HG03108 (cell line): ENCODE measurements around the gene OR1A1.
"Not testable (repeated sequence)": the region's sequence is repeated elsewhere in the genome, so short reads cannot be mapped to it uniquely, and the experiment has no call there.

Experiments used
- ATAC-seq: cut with Tn5 transposase; IDR thresholded peaks from one replicate; pipeline ENCODE4 v1.9.1; 2021; ENCODE audit warnings: moderate library complexity; ENCODE audit not compliant: unreplicated experiment

The OR1A1 gene

GRCh38 chr17:3207367-3207766 is at the start of gene OR1A1:
Gene OR1A1 (plus strand): TSS chr17:3207667. CDS start chr17:3215621, 7,954 bp downstream.
- no peak for ATAC-seq

GRCh38 chr17:3167574-3167973 is 39.9 kb upstream of the OR1A1 start:
- ATAC-seq = no peak

- no peak for ATAC-seq
Measured at GRCh38 chr17:3189961-3190360, 17.5 kb upstream of the OR1A1 start.

GRCh38 chr17:3197219-3197618 is 10.2 kb upstream of the OR1A1 start, which contains the start of gene OR1A2:
Gene OR1A2 (plus strand): TSS chr17:3197519. CDS start chr17:3197519, 0 bp downstream.
- no peak for ATAC-seq

- no peak for ATAC-seq
Measured at GRCh38 chr17:3208484-3208883, 1.0 kb downstream of the OR1A1 start.

GRCh38 chr17:3213001-3213400 is 5.5 kb downstream of the OR1A1 start:
- ATAC-seq = no peak

- ATAC-seq = no peak
Measured at GRCh38 chr17:3213587-3213986, 6.1 kb downstream of the OR1A1 start.

- not testable (repeated sequence) for ATAC-seq
Measured at GRCh38 chr17:3219978-3220377, 12.5 kb downstream of the OR1A1 start.

GRCh38 chr17:3221850-3222249 is 14.4 kb downstream of the OR1A1 start:
- ATAC-seq = no peak

GRCh38 chr17:3222505-3222904 is 15.0 kb downstream of the OR1A1 start:
- ATAC-seq = no peak

- ATAC-seq = not testable (repeated sequence)
Measured at GRCh38 chr17:3224721-3225352, 17.4 kb downstream of the OR1A1 start.

GRCh38 chr17:3232300-3232699 is 24.8 kb downstream of the OR1A1 start:
- not testable (repeated sequence) for ATAC-seq

- ATAC-seq = not testable (repeated sequence)
Measured at GRCh38 chr17:3238685-3239084, 31.2 kb downstream of the OR1A1 start.

GRCh38 chr17:3241044-3241443 is 33.6 kb downstream of the OR1A1 start:
- ATAC-seq = not testable (repeated sequence)

- ATAC-seq = not testable (repeated sequence)
Measured at GRCh38 chr17:3244841-3245240, 37.4 kb downstream of the OR1A1 start.

- ATAC-seq = not testable (repeated sequence)
Measured at GRCh38 chr17:3249013-3249412, 41.5 kb downstream of the OR1A1 start.

GRCh38 chr17:3256575-3256974 is 49.1 kb downstream of the OR1A1 start:
- no peak for ATAC-seq

- no peak for ATAC-seq
Measured at GRCh38 chr17:3260163-3260562, 52.7 kb downstream of the OR1A1 start.

- ATAC-seq = no peak
Measured at GRCh38 chr17:3260600-3260999, 53.1 kb downstream of the OR1A1 start.
